ENCODE measurements around the gene LPP.

DNA sequence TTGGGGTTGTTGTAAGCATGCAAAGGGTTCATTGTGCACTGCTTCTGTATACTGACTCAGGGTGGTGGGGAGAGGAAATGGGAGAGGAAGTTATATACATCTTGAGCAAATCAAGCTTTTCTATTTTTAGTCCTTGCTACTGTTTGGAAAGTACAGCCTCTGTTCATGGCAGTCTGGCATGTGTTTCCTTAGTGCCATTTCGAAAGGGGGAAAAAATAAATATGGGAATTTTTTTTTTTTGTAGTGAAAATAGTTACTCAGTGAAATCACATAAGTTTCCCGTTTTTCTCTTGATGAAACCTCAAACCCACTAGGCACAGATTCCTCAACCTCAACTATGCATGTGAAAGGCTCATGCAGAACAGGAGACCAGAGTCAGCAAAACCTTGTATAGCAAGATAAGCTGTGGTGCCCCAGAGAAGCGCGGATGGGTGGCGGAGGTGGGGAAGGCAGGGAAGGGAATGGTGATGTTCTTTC is 353.3 kb downstream of the LPP start:
- TF ChIP-seq, protein P1, sequence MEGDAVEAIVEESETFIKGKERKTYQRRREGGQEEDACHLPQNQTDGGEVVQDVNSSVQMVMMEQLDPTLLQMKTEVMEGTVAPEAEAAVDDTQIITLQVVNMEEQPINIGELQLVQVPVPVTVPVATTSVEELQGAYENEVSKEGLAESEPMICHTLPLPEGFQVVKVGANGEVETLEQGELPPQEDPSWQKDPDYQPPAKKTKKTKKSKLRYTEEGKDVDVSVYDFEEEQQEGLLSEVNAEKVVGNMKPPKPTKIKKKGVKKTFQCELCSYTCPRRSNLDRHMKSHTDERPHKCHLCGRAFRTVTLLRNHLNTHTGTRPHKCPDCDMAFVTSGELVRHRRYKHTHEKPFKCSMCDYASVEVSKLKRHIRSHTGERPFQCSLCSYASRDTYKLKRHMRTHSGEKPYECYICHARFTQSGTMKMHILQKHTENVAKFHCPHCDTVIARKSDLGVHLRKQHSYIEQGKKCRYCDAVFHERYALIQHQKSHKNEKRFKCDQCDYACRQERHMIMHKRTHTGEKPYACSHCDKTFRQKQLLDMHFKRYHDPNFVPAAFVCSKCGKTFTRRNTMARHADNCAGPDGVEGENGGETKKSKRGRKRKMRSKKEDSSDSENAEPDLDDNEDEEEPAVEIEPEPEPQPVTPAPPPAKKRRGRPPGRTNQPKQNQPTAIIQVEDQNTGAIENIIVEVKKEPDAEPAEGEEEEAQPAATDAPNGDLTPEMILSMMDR (CRISPR knock-in tag; IDR thresholded peaks at IDR 0.05) = no peak
- TF ChIP-seq TARDBP (CRISPR knock-in tag; IDR thresholded peaks at IDR 0.05) (no peak), RXRA (CRISPR knock-in tag; IDR thresholded peaks at IDR 0.05) (no peak), ONECUT2 (CRISPR knock-in tag; IDR thresholded peaks at IDR 0.05) (no peak), ZNF776 (CRISPR knock-in tag; IDR thresholded peaks at IDR 0.05) (no peak), MAFK (conservative IDR thresholded peaks at IDR 0.05 in 1 of 2, IDR thresholded peaks at IDR 0.05 in 1 of 2; ENCODE audit: low read length in 2 of 2) (no peak), ZFX (CRISPR knock-in tag; IDR thresholded peaks at IDR 0.05; ENCODE audit: low read depth) (no peak), NCOA2 (CRISPR knock-in tag; IDR thresholded peaks at IDR 0.05) (no peak)
- TF ChIP-seq, protein P2, sequence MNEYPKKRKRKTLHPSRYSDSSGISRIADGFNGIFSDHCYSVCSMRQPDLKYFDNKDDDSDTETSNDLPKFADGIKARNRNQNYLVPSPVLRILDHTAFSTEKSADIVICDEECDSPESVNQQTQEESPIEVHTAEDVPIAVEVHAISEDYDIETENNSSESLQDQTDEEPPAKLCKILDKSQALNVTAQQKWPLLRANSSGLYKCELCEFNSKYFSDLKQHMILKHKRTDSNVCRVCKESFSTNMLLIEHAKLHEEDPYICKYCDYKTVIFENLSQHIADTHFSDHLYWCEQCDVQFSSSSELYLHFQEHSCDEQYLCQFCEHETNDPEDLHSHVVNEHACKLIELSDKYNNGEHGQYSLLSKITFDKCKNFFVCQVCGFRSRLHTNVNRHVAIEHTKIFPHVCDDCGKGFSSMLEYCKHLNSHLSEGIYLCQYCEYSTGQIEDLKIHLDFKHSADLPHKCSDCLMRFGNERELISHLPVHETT (CRISPR knock-in tag; conservative IDR thresholded peaks at IDR 0.05) = no peak
